Activated CD8-positive, alpha-beta T cell treated with anti-CD3 and anti-CD28 coated beads for 36 hours (primary cell): ENCODE measurements around the gene B9D1. TPM values are rescaled to one million over a fixed set of nuclear protein-coding genes. Genes with fewer than 3 reads are reported as not detected.

Source experiments
- ATAC-seq: fragments of 200-7000 bp; cut with Tn5 transposase; one replicate; pipeline ENCODE4 v1.10.0; 2021; ENCODE audit warnings: mild to moderate bottlenecking, moderate library complexity
- CTCF ChIA-PET: fragments of 350-600 bp; sonication (Branson Sonifier 250); formaldehyde crosslinking; loops from one replicate; lab custom pipeline; 2021; ENCODE audit warnings: antibody characterized with exemption; lab: Charles Lee
- POLR2A ChIA-PET: fragments of 350-600 bp; sonication (Branson Sonifier 250); formaldehyde crosslinking; loops from one replicate; lab custom pipeline; 2021; ENCODE audit warnings: antibody characterized with exemption; lab: Charles Lee
- DNase-seq: peaks from one replicate; pipeline ENCODE4 v3.0.0-alpha.2; 2020
- H3K27ac Mint-ChIP-seq: one replicate; pipeline ENCODE4 v1.8.0; 2021; ENCODE audit warnings: mild to moderate bottlenecking, mixed read lengths
- H3K27me3 Mint-ChIP-seq: one replicate; pipeline ENCODE4 v1.8.0; 2021; ENCODE audit warnings: mixed read lengths
- H3K36me3 Mint-ChIP-seq: one replicate; pipeline ENCODE4 v1.8.0; 2021; ENCODE audit warnings: low read depth, mixed read lengths
- H3K4me1 Mint-ChIP-seq: one replicate; pipeline ENCODE4 v1.8.0; 2021; ENCODE audit warnings: low read depth, mixed read lengths
- H3K4me3 Mint-ChIP-seq: one replicate; pipeline ENCODE4 v1.8.0; 2021; ENCODE audit warnings: mild to moderate bottlenecking, moderate library complexity, mixed read lengths
- H3K9me3 Mint-ChIP-seq: one replicate; pipeline ENCODE4 v1.8.0; 2021; ENCODE audit warnings: mixed read lengths
- CTCF ChIP-seq: fragments of 200-600 bp; IDR thresholded peaks from one replicate; pipeline ENCODE4 v1.8.0; 2022; ENCODE audit warnings: antibody characterized with exemption, mild to moderate bottlenecking
- intact Hi-C: fragments of 100-400 bp; cut with micrococcal nuclease; formaldehyde crosslinking; loops from one replicate; pipeline ENCODE4 v1.10.0; 2022
- total RNA-seq, 2 experiments: library from RNA; stranded (reverse); gene quantifications; one replicate each; pipeline ENCODE4 v1.2.3, GENCODE V29; 2021

B9D1 gene
- total RNA-seq, 2 experiments from 2014 or later, result 7.2 to 9.4 TPM

- TF ChIP-seq CTCF, result no peak
- CTCF ChIA-PET, result interaction anchor here (0.6 to 1.5 kb wide), 3 partner anchors 11 to 28 kb away, joined by 3 to 4 read pairs (median 4); partner anchors contain the start of gene MAPK7
Observed at GRCh38 chr17:19390951-19391350, 28.4 kb upstream of the B9D1 start.

GRCh38 chr17:19388791-19389785 lies 26.6 kb upstream of the B9D1 start:
- Mint-ChIP-seq H3K27me3 (no peaks in the 10 kb centered on the region), H3K27ac (no peak overlapping the region), H3K4me1 (peaks cover 14% of the 10 kb centered on the region), H3K4me3 (no peak overlapping the region), H3K9me3 (no peaks in the 10 kb centered on the region), H3K36me3 (peaks cover 6% of the 10 kb centered on the region)
- ATAC-seq, result no peak
- intact Hi-C loops, result no loop called here
- DNase-seq, result no peak
- CTCF ChIA-PET, result interaction anchor here (0.9 to 2.0 kb wide), 3 partner anchors 26 to 58 kb away, joined by 3 to 7 read pairs (median 5); partner anchors contain the start of gene B9D1
- POLR2A ChIA-PET, result interaction anchor here (1.1 kb wide), 1 partner anchor 9 kb away, joined by 4 read pairs; no protein-coding TSS in a partner anchor
- no peak for TF ChIP-seq CTCF

More at GRCh38 chr17:19390951-19391350, 28.4 kb upstream of the B9D1 start:
- DNase-seq (no peak), ATAC-seq (no peak)
- POLR2A ChIA-PET, result interaction anchor here (1.0 kb wide), 1 partner anchor 10 kb away, joined by 3 read pairs; no protein-coding TSS in a partner anchor
- H3K36me3 Mint-ChIP-seq, result no peaks in the 10 kb centered on the region
- H3K9me3 Mint-ChIP-seq, result no peaks in the 10 kb centered on the region
- no peak overlapping the region for H3K27ac Mint-ChIP-seq
- H3K4me1 Mint-ChIP-seq, result peaks cover 14% of the 10 kb centered on the region
- H3K4me3 Mint-ChIP-seq, result no peak overlapping the region
- intact Hi-C loops, result no loop called here
- no peaks in the 10 kb centered on the region for H3K27me3 Mint-ChIP-seq

- no peaks in the 10 kb centered on the region for H3K27me3 Mint-ChIP-seq
- peak overlapping the region; percentile 73 for H3K27ac Mint-ChIP-seq
- H3K4me3 Mint-ChIP-seq, result no peak overlapping the region
- peaks cover 6% of the 10 kb centered on the region for H3K36me3 Mint-ChIP-seq
- H3K9me3 Mint-ChIP-seq, result no peaks in the 10 kb centered on the region
- DNase-seq, result no peak
- H3K4me1 Mint-ChIP-seq, result peaks cover 14% of the 10 kb centered on the region
- POLR2A ChIA-PET, result interaction anchor here (1.1 kb wide), 1 partner anchor 8 kb away, joined by 4 read pairs; no protein-coding TSS in a partner anchor
- no peak for TF ChIP-seq CTCF
- no peak for ATAC-seq
- intact Hi-C loops, result no loop called here
- CTCF ChIA-PET, result interaction anchor here (2.0 kb wide), 1 partner anchor 59 kb away, joined by 7 read pairs; no protein-coding TSS in a partner anchor
Observed at GRCh38 chr17:19387921-19388521, 25.5 kb upstream of the B9D1 start.

GRCh38 chr17:19386974-19387920 lies 24.7 kb upstream of the B9D1 start, which contains the start of gene MFAP4:
TSS of gene MFAP4 (minus strand) at chr17:19387190. CDS start at chr17:19387155, 35 bp downstream.
- Mint-ChIP-seq H3K9me3 (no peaks in the 10 kb centered on the region), H3K27me3 (no peaks in the 10 kb centered on the region), H3K4me3 (no peak within 1 kb of the TSS), H3K4me1 (peaks cover 14% of the 10 kb centered on the region), H3K27ac (peak within 1 kb of the TSS; percentile 73), H3K36me3 (peaks cover 6% of the 10 kb centered on the region)
- intact Hi-C loops, result no loop called here
- DNase-seq (peak; percentile 37), ATAC-seq (peak; percentile 60)
- ChIA-PET POLR2A (no interaction called here), CTCF (no interaction called here)
- TF ChIP-seq CTCF, result no peak
